Naive B cell (primary cell): ENCODE data around the gene OSGEP. TPM values are rescaled to one million over a fixed set of nuclear protein-coding genes. Genes with fewer than 3 reads are reported as not detected.

Experiments
- ATAC-seq, 2 donors: fragments of 150-1000 bp; cut with Tn5 transposase; 2 replicates each; pipeline ENCODE4 v1.10.0; 2021; ENCODE audit warnings: low read depth in 2 of 2, mild to moderate bottlenecking in 2 of 2, moderate library complexity in 2 of 2
- DNase-seq: peaks from one replicate; pipeline ENCODE4 v3.0.0; 2022
- H3K27ac Mint-ChIP-seq, 6 donors: one replicate each; pipeline ENCODE4 v1.8.0; 2020 to 2022; ENCODE audit warnings: mild to moderate bottlenecking in 6 of 6, mixed read lengths in 6 of 6, moderate library complexity in 5 of 6, inconsistent platforms in 2 of 6
- H3K27me3 Mint-ChIP-seq, 3 donors: one replicate each; pipeline ENCODE4 v1.8.0; 2021 to 2022; ENCODE audit warnings: mixed read lengths in 3 of 3, mild to moderate bottlenecking in 1 of 3
- H3K36me3 Mint-ChIP-seq, 2 donors: one replicate each; pipeline ENCODE4 v1.8.0; 2020 to 2022; ENCODE audit warnings: mixed read lengths in 2 of 2, inconsistent platforms in 1 of 2, mild to moderate bottlenecking in 1 of 2
- H3K4me1 Mint-ChIP-seq, 3 donors: one replicate each; pipeline ENCODE4 v1.8.0; 2020 to 2022; ENCODE audit warnings: mixed read lengths in 3 of 3, inconsistent platforms in 1 of 3, mild to moderate bottlenecking in 1 of 3, moderate library complexity in 1 of 3
- H3K4me3 Mint-ChIP-seq, 8 donors: one replicate each; pipeline ENCODE4 v1.8.0; 2020 to 2022; ENCODE audit warnings: mild to moderate bottlenecking in 8 of 8, mixed read lengths in 8 of 8, moderate library complexity in 8 of 8, inconsistent platforms in 2 of 8
- H3K9me3 Mint-ChIP-seq, 7 donors: one replicate each; pipeline ENCODE4 v1.8.0; 2020 to 2022; ENCODE audit warnings: mixed read lengths in 7 of 7, mild to moderate bottlenecking in 5 of 7, inconsistent platforms in 2 of 7, moderate library complexity in 1 of 7
- polyA plus RNA-seq, 6 donors: library from polyadenylated mRNA; unstranded; fragments of 300-500 nt; fragmentation: Illumina TruSeq; gene quantifications; one replicate each; pipeline ENCODE4 v1.2.3, GENCODE V29; 2021; ENCODE audit warnings: low read depth in 6 of 6

OSGEP gene
- 10 to 100 TPM; 57.5 to 87.9 (median 67.4) TPM for polyA plus RNA-seq

DNA sequence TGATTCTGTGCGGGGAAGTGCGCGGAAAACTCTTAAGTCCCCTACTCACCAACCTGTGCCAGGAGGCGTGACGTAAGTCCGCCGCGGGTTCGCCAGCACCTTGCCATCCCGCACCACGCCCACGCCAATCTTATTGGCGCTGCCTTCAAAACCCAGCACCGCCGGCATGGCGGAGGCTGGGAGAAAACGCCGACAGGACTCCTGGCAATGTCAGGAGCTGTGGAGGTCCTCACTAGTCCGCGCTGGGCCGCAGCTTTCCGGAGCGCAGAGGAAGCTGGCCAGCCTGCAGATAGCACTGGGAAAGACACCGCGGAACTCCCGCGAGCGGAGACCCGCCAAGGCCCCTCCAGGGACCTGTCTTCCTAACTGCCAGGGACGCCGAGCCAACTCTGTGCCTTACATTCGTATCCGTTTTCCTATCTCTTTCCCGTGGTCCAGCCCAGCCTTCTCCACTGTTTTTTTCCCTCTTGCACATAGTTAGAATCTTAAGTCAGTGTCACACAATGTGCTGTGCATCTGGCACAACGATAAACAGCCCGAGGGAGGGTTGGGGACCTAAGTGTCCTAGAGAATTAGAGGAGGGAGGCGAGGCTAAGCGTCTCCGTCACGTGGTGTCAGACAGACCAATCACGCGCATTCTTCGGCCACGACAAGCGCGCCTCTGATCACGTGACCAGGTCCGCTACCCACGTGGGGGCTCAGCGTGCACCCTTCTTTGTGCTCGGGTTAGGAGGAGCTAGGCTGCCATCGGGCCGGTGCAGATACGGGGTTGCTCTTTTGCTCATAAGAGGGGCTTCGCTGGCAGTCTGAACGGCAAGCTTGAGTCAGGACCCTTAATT is at the start of gene OSGEP, which contains the start of gene APEX1:
TSS of gene OSGEP (minus strand) at position 297 of the 839 bp plus-strand sequence. CDS start at position 168, 129 bp downstream.
TSS of gene APEX1 (plus strand) at position 711 of the 839 bp plus-strand sequence. CDS start 420 bp downstream, outside the sequence.
- Mint-ChIP-seq H3K9me3 (no peaks in the 10 kb centered on the region), H3K4me1 (peaks cover 14 to 34% (median 19%) of the 10 kb centered on the region in 3 donors), H3K27me3 (no peaks in the 10 kb centered on the region), H3K27ac (peak within 1 kb of the TSS in 1 of 6 donors; percentile 76), H3K36me3 (peaks cover 11 to 28% of the 10 kb centered on the region in 2 donors), H3K4me3 (no peak within 1 kb of the TSS)
- peak; percentile 82 to 85 for ATAC-seq
- peak; percentile 96 for DNase-seq

DNA sequence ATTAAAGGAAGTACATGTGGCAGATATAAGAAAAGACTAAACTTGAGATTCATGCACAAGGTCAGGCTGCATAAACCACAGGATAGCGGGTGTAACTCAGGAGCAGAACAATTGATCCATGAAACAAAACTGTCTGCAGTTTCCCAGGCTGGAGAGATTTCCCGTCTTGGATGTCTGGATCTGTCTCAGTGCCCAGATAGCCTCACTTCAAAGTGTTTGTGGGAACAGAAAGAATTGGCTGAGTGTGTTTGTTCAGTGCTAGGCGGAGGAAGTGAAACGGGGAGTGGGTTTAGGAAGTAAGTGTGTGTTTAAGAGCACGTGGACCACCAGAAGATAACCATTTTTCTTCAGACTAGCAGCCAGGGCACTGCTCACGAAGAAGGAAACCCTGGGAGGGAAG is 49.3 kb upstream of the OSGEP start:
- Mint-ChIP-seq H3K9me3 (no peaks in the 10 kb centered on the region), H3K27me3 (no peaks in the 10 kb centered on the region), H3K4me3 (peak overlapping the region in 7 of 8 donors; percentile 1 to 77 (median 35)), H3K27ac (peak overlapping the region in 4 of 6 donors; percentile 7 to 46 (median 26)), H3K4me1 (peaks cover 24 to 29% (median 27%) of the 10 kb centered on the region in 3 donors), H3K36me3 (no peaks in the 10 kb centered on the region)
- DNase-seq, result peak; percentile 25
- ATAC-seq, result peak; percentile 77 to 81

DNA sequence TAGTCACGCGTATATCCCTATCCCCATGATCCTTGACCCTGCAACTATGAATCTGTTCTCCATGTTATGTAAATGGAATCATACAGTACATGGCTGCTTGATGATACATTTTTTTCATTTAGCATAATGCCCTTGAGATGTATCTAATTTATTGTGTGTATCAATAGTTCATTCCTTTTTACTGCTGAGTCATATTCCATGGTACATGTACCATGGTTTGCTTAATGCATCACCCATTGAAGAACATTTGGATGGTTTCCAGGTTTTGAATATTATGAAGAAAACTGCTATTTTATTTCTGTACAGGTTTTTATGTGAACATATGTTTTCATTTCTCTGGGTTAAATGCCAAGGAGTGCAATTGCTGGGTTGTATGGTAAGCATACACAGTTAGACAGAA is 46.7 kb upstream of the OSGEP start:
- no peak for ATAC-seq
- H3K27me3 Mint-ChIP-seq, result no peaks in the 10 kb centered on the region
- no peak for DNase-seq
- no peaks in the 10 kb centered on the region for H3K9me3 Mint-ChIP-seq
- H3K4me3 Mint-ChIP-seq, result no peak overlapping the region
- H3K27ac Mint-ChIP-seq, result peak overlapping the region in 2 of 6 donors; percentile 14 to 49
- H3K4me1 Mint-ChIP-seq, result peaks cover 30 to 38% (median 33%) of the 10 kb centered on the region in 3 donors
- H3K36me3 Mint-ChIP-seq, result no peaks in the 10 kb centered on the region

DNA sequence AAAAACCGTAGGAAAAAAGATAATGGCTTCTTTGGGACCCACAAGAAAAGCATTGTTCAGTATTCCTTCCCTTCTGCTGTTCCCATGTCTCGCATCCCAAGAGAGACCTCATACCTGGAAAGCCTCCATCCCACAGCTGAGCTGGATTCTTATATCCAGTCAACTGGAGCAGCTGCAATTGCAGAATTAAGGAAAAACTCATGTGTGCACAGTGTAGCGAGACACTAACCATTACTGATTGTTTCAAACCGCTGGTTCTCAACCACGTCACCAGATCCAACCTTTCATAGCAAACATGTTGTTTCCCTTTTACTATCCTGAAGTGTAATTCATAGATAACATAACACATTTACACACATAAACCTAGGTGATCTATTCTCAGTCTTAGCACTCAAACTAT is 45.3 kb upstream of the OSGEP start:
- Mint-ChIP-seq H3K27ac (peak overlapping the region in 1 of 6 donors; percentile 18), H3K36me3 (no peaks in the 10 kb centered on the region), H3K4me3 (no peak overlapping the region), H3K27me3 (no peaks in the 10 kb centered on the region), H3K4me1 (peaks cover 41 to 51% (median 46%) of the 10 kb centered on the region in 3 donors), H3K9me3 (no peaks in the 10 kb centered on the region)
- no peak for DNase-seq
- no peak for ATAC-seq

DNA sequence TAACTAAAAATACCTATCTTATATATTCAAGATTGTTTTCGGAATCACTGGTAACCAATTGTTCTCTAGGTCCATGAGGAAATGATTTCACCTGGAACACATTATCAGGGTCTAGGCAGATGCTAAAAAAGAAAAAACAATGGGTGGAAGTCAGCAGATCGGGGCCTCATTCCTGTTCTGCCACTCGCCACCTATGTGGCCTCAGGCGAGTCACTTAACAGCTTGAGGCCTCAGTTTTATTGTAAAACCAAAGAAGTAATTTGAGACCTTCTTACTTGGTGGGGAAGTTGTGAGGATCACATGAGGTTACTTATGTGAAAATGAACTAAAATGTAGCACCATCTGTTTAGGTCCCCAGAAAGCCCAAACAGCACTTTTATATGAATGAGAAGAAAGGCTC is 44.5 kb upstream of the OSGEP start:
- Mint-ChIP-seq H3K36me3 (no peaks in the 10 kb centered on the region), H3K4me3 (no peak overlapping the region), H3K27me3 (no peaks in the 10 kb centered on the region), H3K27ac (peak overlapping the region in 2 of 6 donors; percentile 16 to 33), H3K9me3 (no peaks in the 10 kb centered on the region), H3K4me1 (peaks cover 44 to 51% (median 47%) of the 10 kb centered on the region in 3 donors)
- no peak for ATAC-seq
- no peak for DNase-seq

DNA sequence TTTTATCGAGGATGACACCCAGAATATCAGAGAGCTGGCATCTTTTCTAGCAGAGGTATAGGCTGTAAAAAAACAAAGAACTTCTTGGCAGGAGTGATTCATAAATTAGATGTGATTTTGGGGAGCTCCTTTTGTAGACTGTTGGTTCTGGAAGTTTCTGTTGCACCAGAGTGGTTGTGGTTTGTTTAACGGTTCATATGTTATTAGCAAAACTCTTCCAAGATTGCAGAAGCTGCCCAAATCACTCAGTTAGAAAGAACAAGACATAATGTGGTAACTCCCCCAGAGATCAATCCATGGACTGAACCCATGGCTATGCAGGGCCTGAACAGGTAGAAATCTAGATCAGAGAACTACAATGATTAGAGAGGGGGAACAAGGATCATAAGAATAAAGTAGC is 44.0 kb upstream of the OSGEP start:
- DNase-seq, result no peak
- Mint-ChIP-seq H3K4me1 (peaks cover 43 to 50% (median 47%) of the 10 kb centered on the region in 3 donors), H3K9me3 (no peaks in the 10 kb centered on the region), H3K36me3 (no peaks in the 10 kb centered on the region), H3K4me3 (no peak overlapping the region), H3K27me3 (no peaks in the 10 kb centered on the region), H3K27ac (peak overlapping the region in 5 of 6 donors; percentile 10 to 33 (median 16))
- peak in 1 of 2 donors; percentile 37 for ATAC-seq

DNA sequence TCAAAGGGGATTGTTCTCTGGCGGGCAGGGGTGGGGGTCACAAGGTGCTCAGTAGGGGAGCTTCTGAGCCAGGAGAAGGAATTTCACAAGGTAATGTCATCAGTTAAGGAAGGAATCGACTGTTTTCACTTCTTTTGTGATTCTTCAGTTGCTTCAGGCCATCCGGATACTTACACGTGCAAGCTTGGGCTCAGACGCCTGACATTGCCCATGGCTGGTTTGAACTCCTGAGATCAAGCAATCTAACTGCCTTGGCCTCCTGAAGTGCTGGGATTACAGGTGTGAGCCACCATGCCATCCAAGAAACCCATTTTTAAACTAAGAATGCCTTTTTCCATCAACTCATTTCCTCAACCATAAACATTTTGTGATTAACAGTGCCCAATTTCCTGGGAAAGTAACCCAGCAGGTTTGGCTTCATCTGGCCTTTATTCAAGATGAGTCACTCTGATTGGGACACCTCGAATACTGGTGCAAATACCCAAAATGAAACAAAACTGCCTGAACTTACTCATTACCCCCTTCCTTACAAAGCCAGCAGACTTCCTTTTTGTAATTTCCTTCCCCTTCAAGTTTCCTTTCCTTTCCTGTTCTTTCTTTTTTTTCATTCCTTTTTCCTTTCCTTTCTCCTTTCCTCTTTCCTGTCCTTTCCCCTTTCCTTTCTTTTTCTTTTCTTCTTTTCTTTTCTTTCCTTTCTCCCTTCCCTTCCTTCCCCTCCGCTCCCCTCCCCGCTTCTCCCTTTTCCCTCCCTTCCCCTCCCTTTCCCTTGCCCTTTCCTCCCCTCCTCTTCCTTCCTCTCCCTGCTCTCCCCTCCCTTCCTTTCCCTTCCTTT is 40.5 kb upstream of the OSGEP start:
- Mint-ChIP-seq H3K4me3 (peak overlapping the region in 3 of 8 donors; percentile 5 to 73 (median 42)), H3K9me3 (no peaks in the 10 kb centered on the region), H3K27me3 (no peaks in the 10 kb centered on the region), H3K36me3 (no peaks in the 10 kb centered on the region), H3K4me1 (peaks cover 55 to 76% (median 57%) of the 10 kb centered on the region in 3 donors), H3K27ac (peak overlapping the region in 3 of 6 donors; percentile 34 to 93 (median 83))
- ATAC-seq, result no peak
- no peak for DNase-seq

DNA sequence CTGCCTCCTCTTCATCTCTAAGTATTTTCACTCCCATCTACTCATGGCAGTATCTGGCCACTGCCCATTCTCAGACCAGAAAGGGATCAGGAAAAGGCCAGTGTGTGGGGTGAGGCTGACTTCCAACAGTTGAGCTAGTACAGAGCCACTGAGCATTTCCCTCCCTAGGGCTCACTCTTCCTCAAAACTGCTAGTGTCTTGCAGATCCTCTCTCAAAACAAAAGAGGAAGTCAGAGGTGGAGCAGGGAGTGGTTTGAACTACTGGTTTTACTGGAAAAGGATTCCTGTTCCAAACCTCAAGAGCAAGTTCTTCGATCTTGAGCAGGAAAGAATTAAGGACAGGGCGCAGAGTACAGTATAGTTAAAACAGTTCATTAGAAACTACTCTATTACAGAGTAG is 39.0 kb upstream of the OSGEP start:
- Mint-ChIP-seq H3K9me3 (no peaks in the 10 kb centered on the region), H3K27ac (peak overlapping the region in 5 of 6 donors; percentile 27 to 96 (median 82)), H3K36me3 (no peaks in the 10 kb centered on the region), H3K4me1 (peaks cover 56 to 76% (median 56%) of the 10 kb centered on the region in 3 donors), H3K4me3 (peak overlapping the region in 6 of 8 donors; percentile 13 to 79 (median 58)), H3K27me3 (no peaks in the 10 kb centered on the region)
- no peak for ATAC-seq
- no peak for DNase-seq

DNA sequence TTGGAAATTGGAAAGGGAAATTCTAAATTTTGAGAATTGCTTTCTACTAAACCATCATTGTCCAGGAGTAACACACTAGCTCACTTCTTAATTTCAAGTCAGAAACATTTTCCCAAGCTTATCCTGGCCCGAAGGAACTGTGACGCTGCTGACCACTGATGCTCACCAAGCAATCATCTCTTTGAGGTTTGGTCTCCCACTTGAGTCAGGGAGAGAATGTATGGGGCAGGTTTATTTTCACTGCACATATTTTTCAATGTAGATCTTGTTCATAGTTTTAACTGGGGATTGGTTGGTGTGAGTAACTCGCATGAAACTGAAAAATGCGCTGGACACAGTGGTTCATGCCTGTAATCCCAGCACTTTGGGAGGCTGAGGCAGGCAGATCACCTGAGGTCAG is 37.9 kb upstream of the OSGEP start:
- ATAC-seq, result no peak
- Mint-ChIP-seq H3K9me3 (no peaks in the 10 kb centered on the region), H3K27ac (peak overlapping the region in 2 of 6 donors; percentile 15 to 65), H3K27me3 (no peaks in the 10 kb centered on the region), H3K4me3 (peak overlapping the region in 5 of 8 donors; percentile 9 to 80 (median 22)), H3K4me1 (peaks cover 63 to 79% (median 64%) of the 10 kb centered on the region in 3 donors), H3K36me3 (no peaks in the 10 kb centered on the region)
- DNase-seq, result no peak

DNA sequence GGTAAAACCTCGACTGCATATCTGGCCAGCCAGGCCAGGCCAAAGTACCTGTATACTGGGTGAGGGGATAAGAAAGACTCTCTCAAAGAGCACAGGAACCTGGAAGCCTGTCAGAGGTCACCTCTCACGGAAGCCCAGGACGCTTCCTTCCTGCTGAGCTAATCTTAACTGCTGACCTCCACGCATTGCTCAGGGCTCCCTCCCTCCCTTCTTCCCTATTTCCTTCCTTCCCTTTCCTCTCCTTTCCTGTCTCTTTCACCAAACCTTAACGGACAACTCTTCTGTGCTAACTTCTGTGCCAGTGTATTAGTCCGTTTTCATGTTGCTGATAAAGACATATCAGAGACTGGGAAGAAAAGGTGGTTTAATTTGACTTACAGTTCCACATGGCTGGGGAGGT is 36.0 kb upstream of the OSGEP start:
- H3K27me3 Mint-ChIP-seq, result no peaks in the 10 kb centered on the region
- H3K4me1 Mint-ChIP-seq, result peaks cover 67 to 81% (median 69%) of the 10 kb centered on the region in 3 donors
- peak overlapping the region; percentile 1 to 89 (median 60) for H3K27ac Mint-ChIP-seq
- ATAC-seq (no peak), DNase-seq (no peak)
- peaks cover 0 to 4% (median 0%) of the 10 kb centered on the region in 7 donors for H3K9me3 Mint-ChIP-seq
- H3K36me3 Mint-ChIP-seq, result no peaks in the 10 kb centered on the region
- peak overlapping the region in 7 of 8 donors; percentile 45 to 81 (median 75) for H3K4me3 Mint-ChIP-seq

DNA sequence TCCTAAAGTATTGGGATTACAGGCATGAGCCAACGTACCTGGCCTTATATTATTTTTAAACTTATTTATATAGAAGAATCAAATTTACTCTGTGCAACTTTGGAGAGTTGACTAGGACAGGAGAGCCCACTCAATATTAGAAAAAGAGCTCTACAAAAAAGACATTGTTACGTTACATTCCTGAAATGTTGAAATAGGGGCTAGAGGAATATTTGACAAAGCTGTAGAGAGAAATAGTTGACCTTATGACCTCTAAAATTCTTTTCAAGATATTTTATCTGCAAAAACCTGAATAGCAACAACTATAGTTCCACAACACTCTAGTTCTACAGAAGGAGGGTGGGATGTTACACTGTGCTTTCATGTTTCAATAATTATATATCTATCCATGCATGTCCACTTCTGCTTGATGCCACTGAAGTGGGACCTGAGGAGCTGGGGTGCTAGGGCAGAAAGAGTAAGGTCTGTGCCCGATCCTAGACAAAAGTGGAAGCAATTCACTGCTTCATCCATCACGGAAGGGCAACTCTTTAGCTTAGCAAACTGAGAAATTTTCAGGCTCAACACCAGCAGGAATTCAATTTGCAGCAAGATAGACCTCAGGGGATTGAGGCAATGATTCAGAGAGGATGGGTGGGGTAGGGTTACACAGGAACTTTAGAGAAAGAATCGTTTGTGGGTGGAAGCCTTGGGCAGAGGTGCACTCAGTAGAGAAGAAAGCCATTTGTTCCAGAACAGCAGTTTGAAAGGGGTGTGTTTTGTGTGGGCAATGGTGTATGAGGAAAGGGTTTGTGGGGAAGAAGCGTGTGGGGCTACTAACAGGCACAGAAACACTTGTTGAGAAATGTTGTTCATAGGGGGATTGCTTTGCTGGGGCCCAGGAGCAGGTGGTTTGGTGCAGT is 34.7 kb upstream of the OSGEP start:
- H3K27me3 Mint-ChIP-seq, result no peaks in the 10 kb centered on the region
- peak overlapping the region; percentile 67 to 86 (median 80) for H3K4me3 Mint-ChIP-seq
- DNase-seq (peak; percentile 36), ATAC-seq (peak; percentile 77 to 84)
- H3K27ac Mint-ChIP-seq, result peak overlapping the region; percentile 36 to 92 (median 62)
- no peaks in the 10 kb centered on the region for H3K36me3 Mint-ChIP-seq
- H3K4me1 Mint-ChIP-seq, result peaks cover 58 to 75% (median 61%) of the 10 kb centered on the region in 3 donors
- H3K9me3 Mint-ChIP-seq, result peaks cover 0 to 4% (median 0%) of the 10 kb centered on the region in 7 donors

DNA sequence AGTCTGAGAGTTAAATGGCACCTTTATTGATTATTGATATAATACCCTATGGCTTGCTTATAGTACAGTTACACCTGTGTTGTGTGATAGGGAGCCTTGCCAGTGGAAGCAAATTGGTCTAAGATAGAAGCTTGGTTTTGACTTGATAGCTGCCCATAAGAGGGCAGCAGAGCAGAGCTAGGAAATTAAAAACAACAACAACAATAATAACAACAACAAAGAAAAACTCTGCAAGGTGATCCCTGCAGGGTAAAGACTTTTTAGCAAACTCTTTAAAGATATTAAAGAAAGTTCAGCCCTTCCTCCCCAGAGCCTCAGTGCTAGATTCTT is 32.7 kb upstream of the OSGEP start:
- H3K4me3 Mint-ChIP-seq, result peak overlapping the region in 4 of 8 donors; percentile 13 to 83 (median 46)
- no peaks in the 10 kb centered on the region for H3K36me3 Mint-ChIP-seq
- H3K4me1 Mint-ChIP-seq, result peaks cover 50 to 58% (median 51%) of the 10 kb centered on the region in 3 donors
- H3K27me3 Mint-ChIP-seq, result no peaks in the 10 kb centered on the region
- H3K9me3 Mint-ChIP-seq, result peaks cover 0 to 4% (median 0%) of the 10 kb centered on the region in 7 donors
- ATAC-seq (no peak), DNase-seq (no peak)
- peak overlapping the region in 1 of 6 donors; percentile 37 for H3K27ac Mint-ChIP-seq
